ENCODE data around the gene BTBD17. TPM values are rescaled to one million over a fixed set of nuclear protein-coding genes. Genes with fewer than 3 reads are reported as not detected.
"Not testable (repeated sequence)": the region's sequence is repeated elsewhere in the genome, so short reads cannot be mapped to it uniquely, and the experiment has no call there.

Gene BTBD17
- not detected for total RNA-seq
- long read RNA-seq: 0 reads

- no peak within 1 kb of the TSS for H3K4me3 ChIP-seq
- intact Hi-C loops (cut with DNase I): no loop called here
- H3K9me3 ChIP-seq: no peaks in the 10 kb centered on the region
- peak; percentile 76 to 79 for ATAC-seq
- H3K27ac ChIP-seq: no peak within 1 kb of the TSS
- H3K4me1 ChIP-seq: peaks cover 8% of the 10 kb centered on the region
- peak; percentile 64 for TF ChIP-seq CTCF (IDR thresholded peaks at IDR 0.05)
- H3K27me3 ChIP-seq (ENCODE audit: low read depth): peaks cover 61% of the 10 kb centered on the region
- peak; percentile 67 for DNase-seq
- no peaks in the 10 kb centered on the region for H3K36me3 ChIP-seq
These were observed at the start of gene BTBD17 for GRCh38 chr17:74361230-74362068. BTBD17 (minus strand) TSS chr17:74361868; CDS start chr17:74361819, 49 bp downstream.

GRCh38 chr17:74410001-74410443 is 48.4 kb upstream of the BTBD17 start:
- ATAC-seq (no peak), DNase-seq (no peak)
- H3K27me3 ChIP-seq (ENCODE audit: low read depth): no peaks in the 10 kb centered on the region
- no peak for TF ChIP-seq CTCF (IDR thresholded peaks at IDR 0.05)
- no peaks in the 10 kb centered on the region for H3K9me3 ChIP-seq
- no peaks in the 10 kb centered on the region for H3K4me1 ChIP-seq
- H3K4me3 ChIP-seq: no peak overlapping the region
- intact Hi-C loops (cut with DNase I): no loop called here
- no peaks in the 10 kb centered on the region for H3K36me3 ChIP-seq
- H3K27ac ChIP-seq: no peak overlapping the region

- no peaks in the 10 kb centered on the region for H3K36me3 ChIP-seq
- H3K4me1 ChIP-seq: no peaks in the 10 kb centered on the region
- ATAC-seq: peak; percentile 70 to 85
- H3K4me3 ChIP-seq: no peak overlapping the region
- no peaks in the 10 kb centered on the region for H3K27me3 ChIP-seq (ENCODE audit: low read depth)
- DNase-seq: peak; percentile 65
- no peaks in the 10 kb centered on the region for H3K9me3 ChIP-seq
- no peak overlapping the region for H3K27ac ChIP-seq
- TF ChIP-seq CTCF (IDR thresholded peaks at IDR 0.05): no peak
- intact Hi-C loops (cut with DNase I): no loop called here
These were observed 47.1 kb upstream of the BTBD17 start for GRCh38 chr17:74408815-74409214.

- ATAC-seq (peak; percentile 72 to 86), DNase-seq (peak; percentile 57)
- H3K36me3 ChIP-seq: no peaks in the 10 kb centered on the region
- intact Hi-C loops (cut with DNase I): no loop called here
- no peaks in the 10 kb centered on the region for H3K9me3 ChIP-seq
- H3K4me3 ChIP-seq: no peak overlapping the region
- no peak for TF ChIP-seq CTCF (IDR thresholded peaks at IDR 0.05)
- H3K4me1 ChIP-seq: no peaks in the 10 kb centered on the region
- no peak overlapping the region for H3K27ac ChIP-seq
- H3K27me3 ChIP-seq (ENCODE audit: low read depth): no peaks in the 10 kb centered on the region
These were observed 46.6 kb upstream of the BTBD17 start for GRCh38 chr17:74408262-74408661.

GRCh38 chr17:74407384-74407783 is 45.7 kb upstream of the BTBD17 start:
- no peak for ATAC-seq
- intact Hi-C loops (cut with DNase I): no loop called here

GRCh38 chr17:74405311-74405710 is 43.6 kb upstream of the BTBD17 start:
- H3K4me1 ChIP-seq; H3K27ac ChIP-seq; H3K4me3 ChIP-seq; ATAC-seq; DNase-seq; H3K9me3 ChIP-seq; H3K36me3 ChIP-seq; H3K27me3 ChIP-seq (ENCODE audit: low read depth); intact Hi-C loops (cut with DNase I): not testable (repeated sequence)

More at GRCh38 chr17:74407384-74407783, 45.7 kb upstream of the BTBD17 start:
- no peaks in the 10 kb centered on the region for H3K27me3 ChIP-seq (ENCODE audit: low read depth)
- H3K4me3 ChIP-seq: no peak overlapping the region
- H3K36me3 ChIP-seq: no peaks in the 10 kb centered on the region
- no peak overlapping the region for H3K27ac ChIP-seq
- H3K9me3 ChIP-seq: no peaks in the 10 kb centered on the region
- no peaks in the 10 kb centered on the region for H3K4me1 ChIP-seq
- TF ChIP-seq CTCF (IDR thresholded peaks at IDR 0.05): no peak
- DNase-seq: no peak
